Measurements from ENCODE around the gene SLC22A16. TPM values are rescaled to one million over a fixed set of nuclear protein-coding genes. Genes with fewer than 3 reads are reported as not detected.

Gene SLC22A16
- total RNA-seq, 1 donor from 2014 or later = not detected

GRCh38 chr6:110522427-110522826, 46.0 kb upstream of the SLC22A16 start:
- H3K27me3 ChIP-seq = no peaks in the 10 kb centered on the region
- TF ChIP-seq POLR2A (IDR thresholded peaks at IDR 0.05) (no peak), POLR2AphosphoS5 (IDR thresholded peaks at IDR 0.05; ENCODE audit: insufficient read depth in 1 of 2, low read depth in 1 of 2) (no peak), CTCF (IDR thresholded peaks at IDR 0.05) (no peak)
- no peaks in the 10 kb centered on the region for H3K36me3 ChIP-seq
- DNase-seq (ENCODE audit: extremely low spot score in 2 of 2) = peak in 1 of 2 donors; percentile 3
- peaks cover under 1% of the 10 kb centered on the region for H3K4me1 ChIP-seq
- intact Hi-C loops (cut with DNase I) = no loop called here
- no peak overlapping the region for H3K4me3 ChIP-seq
- no peaks in the 10 kb centered on the region for H3K9me3 ChIP-seq
- no peak overlapping the region for H3K27ac ChIP-seq

GRCh38 chr6:110520992-110521543, 44.7 kb upstream of the SLC22A16 start:
- intact Hi-C loops (cut with DNase I) = no loop called here
- Histone ChIP-seq H3K9me3 (no peaks in the 10 kb centered on the region), H3K27me3 (no peaks in the 10 kb centered on the region), H3K27ac (no peak overlapping the region), H3K4me3 (no peak overlapping the region), H3K4me1 (no peaks in the 10 kb centered on the region), H3K36me3 (no peaks in the 10 kb centered on the region)
- peak in 1 of 2 donors; percentile 62 for DNase-seq (ENCODE audit: extremely low spot score in 2 of 2)
- TF ChIP-seq CTCF (IDR thresholded peaks at IDR 0.05) (no peak), POLR2AphosphoS5 (IDR thresholded peaks at IDR 0.05; ENCODE audit: insufficient read depth in 1 of 2, low read depth in 1 of 2) (no peak), POLR2A (IDR thresholded peaks at IDR 0.05) (no peak)

- no peaks in the 10 kb centered on the region for H3K27me3 ChIP-seq
- H3K9me3 ChIP-seq = no peaks in the 10 kb centered on the region
- no peak for TF ChIP-seq CTCF (IDR thresholded peaks at IDR 0.05)
- TF ChIP-seq POLR2AphosphoS5 (IDR thresholded peaks at IDR 0.05; ENCODE audit: insufficient read depth in 1 of 2, low read depth in 1 of 2) = no peak
- TF ChIP-seq POLR2A (IDR thresholded peaks at IDR 0.05) = no peak
- DNase-seq (ENCODE audit: extremely low spot score in 2 of 2) = peak in 1 of 2 donors; percentile 44
- H3K4me1 ChIP-seq = no peaks in the 10 kb centered on the region
- no peak overlapping the region for H3K4me3 ChIP-seq
- intact Hi-C loops (cut with DNase I) = no loop called here
- H3K27ac ChIP-seq = no peak overlapping the region
- no peaks in the 10 kb centered on the region for H3K36me3 ChIP-seq
Measured at GRCh38 chr6:110520209-110520965, 44.0 kb upstream of the SLC22A16 start.

GRCh38 chr6:110517601-110518281, 41.3 kb upstream of the SLC22A16 start:
- Histone ChIP-seq H3K27ac (no peak overlapping the region), H3K9me3 (no peaks in the 10 kb centered on the region), H3K27me3 (no peaks in the 10 kb centered on the region), H3K36me3 (no peaks in the 10 kb centered on the region), H3K4me1 (no peaks in the 10 kb centered on the region), H3K4me3 (no peak overlapping the region)
- intact Hi-C loops (cut with DNase I) = no loop called here
- TF ChIP-seq POLR2AphosphoS5 (IDR thresholded peaks at IDR 0.05; ENCODE audit: insufficient read depth in 1 of 2, low read depth in 1 of 2) = no peak
- no peak for TF ChIP-seq POLR2A (IDR thresholded peaks at IDR 0.05)
- no peak for TF ChIP-seq CTCF (IDR thresholded peaks at IDR 0.05)
- DNase-seq (ENCODE audit: extremely low spot score in 2 of 2) = peak in 1 of 2 donors; percentile 25
